Endothelial cell of umbilical vein (primary cell): ENCODE data around the gene CNTD1. TPM values are rescaled to one million over a fixed set of nuclear protein-coding genes. Genes with fewer than 3 reads are reported as not detected.
"Not testable (repeated sequence)": the region's sequence is repeated elsewhere in the genome, so short reads cannot be mapped to it uniquely, and the experiment has no call there.

Experiments used
- BruUV-seq: library from RNA; stranded (reverse); fragments of 400-500 nt; replicated peaks from 2 replicates; lab custom pipeline; 2021; lab: Mats Ljungman, UMichigan
- CTCF ChIA-PET: fragments of 300-600, 350-600 bp; sonication (Branson Sonifier 250); formaldehyde crosslinking; loops from one replicate; lab custom pipeline; 2021; ENCODE audit warnings: antibody characterized with exemption, inconsistent platforms; lab: Charles Lee
- POLR2A ChIA-PET: fragments of 300-600, 350-600 bp; sonication (Branson Sonifier 250); formaldehyde crosslinking; loops from one replicate; lab custom pipeline; 2021; ENCODE audit warnings: antibody characterized with exemption, inconsistent platforms; lab: Charles Lee
- DNase-seq: peaks from one replicate; pipeline ENCODE4 v3.0.0-alpha.2; 2011; ENCODE audit warnings: low read depth, low spot score
- FAIRE-seq: peaks from 2 replicates; lab custom pipeline; 2011; peaks lifted over from hg19 to GRCh38; lab: Jason Lieb, UNC
- H2AFZ ChIP-seq: 2 replicates; pipeline ENCODE4 v1.6.0; 2012; ENCODE audit warnings: low read depth, low read length, control low read depth, inconsistent platforms
- H3K27ac ChIP-seq: 2 replicates; pipeline ENCODE4 v1.5.1; 2011; ENCODE audit warnings: low read depth, mild to moderate bottlenecking, control low read depth, low read length, moderate library complexity; ENCODE audit not compliant: insufficient read depth
- H3K27me3 ChIP-seq, 2 experiments: 2 replicates each; pipeline versions ENCODE4 v1.6.0 to v1.6.1; 2011; ENCODE audit warnings: low read length in 2 of 2, mixed read lengths in 1 of 2; ENCODE audit not compliant: control insufficient read depth in 2 of 2, insufficient read depth in 2 of 2
- H3K36me3 ChIP-seq, 2 experiments: 2 replicates in 1 of 2; 3 replicates in 1 of 2; pipeline ENCODE4 v1.5.1; 2011; ENCODE audit warnings: low read length in 2 of 2, mild to moderate bottlenecking in 1 of 2, moderate library complexity in 1 of 2; ENCODE audit not compliant: control insufficient read depth in 2 of 2, insufficient read depth in 2 of 2; ENCODE audit errors: extremely low read depth in 1 of 2
- H3K4me1 ChIP-seq: 3 replicates; pipeline ENCODE4 v1.5.1; 2011; ENCODE audit warnings: mild to moderate bottlenecking, low read length; ENCODE audit not compliant: control insufficient read depth, insufficient read depth; ENCODE audit errors: extremely low read depth
- H3K4me2 ChIP-seq: 2 replicates; pipeline ENCODE4 v1.6.1; 2011; ENCODE audit warnings: low read length, control low read depth, mixed read lengths; ENCODE audit not compliant: insufficient read depth
- H3K4me3 ChIP-seq, 3 experiments: fragments of 200-600 bp in 1 of 3; sonication (generic), shearing (Covaris generic) in 1 of 3; replicated peaks in 1 of 3; 2 replicates each; pipeline ENCODE4 v1.5.1; 2011 to 2016; ENCODE audit warnings: control low read depth in 3 of 3, low read length in 3 of 3, mild to moderate bottlenecking in 2 of 3, inconsistent platforms in 1 of 3, low read depth in 1 of 3, moderate library complexity in 1 of 3; ENCODE audit not compliant: insufficient read depth in 1 of 3
- H3K79me2 ChIP-seq: 2 replicates; pipeline ENCODE4 v1.6.0; 2012; ENCODE audit warnings: low read length, inconsistent platforms; ENCODE audit not compliant: control insufficient read depth, insufficient read depth
- H3K9ac ChIP-seq: replicated peaks from 2 replicates; pipeline ENCODE3; 2011; ENCODE audit warnings: low read length, control low read depth; ENCODE audit not compliant: insufficient read depth; ENCODE audit errors: extremely low read depth
- H3K9me1 ChIP-seq: replicated peaks from 3 replicates; pipeline ENCODE4 v1.6.0; 2011; ENCODE audit warnings: mild to moderate bottlenecking, low read length; ENCODE audit not compliant: control insufficient read depth, insufficient read depth; ENCODE audit errors: extremely low read depth
- H3K9me3 ChIP-seq: replicated peaks from 2 replicates; pipeline ENCODE4 v1.5.1; 2012; ENCODE audit warnings: low read length, inconsistent platforms; ENCODE audit not compliant: control insufficient read depth, insufficient read depth
- H4K20me1 ChIP-seq: replicated peaks from 2 replicates; pipeline ENCODE3; 2011; ENCODE audit warnings: mild to moderate bottlenecking, low read length; ENCODE audit not compliant: control insufficient read depth, insufficient read depth; ENCODE audit errors: extremely low read depth
- EZH2 ChIP-seq: IDR thresholded peaks from 2 replicates; pipeline ENCODE4 v1.6.1; 2012; ENCODE audit warnings: borderline replicate concordance, low read depth, mild to moderate bottlenecking, moderate library complexity, low read length, inconsistent platforms; ENCODE audit not compliant: severe bottlenecking
- FOS ChIP-seq: IDR thresholded peaks from 2 replicates; pipeline ENCODE4 v1.6.1; 2011; ENCODE audit warnings: mild to moderate bottlenecking, low read length, moderate library complexity, borderline replicate concordance; ENCODE audit not compliant: insufficient read depth
- GATA2 ChIP-seq: IDR thresholded peaks from 2 replicates; pipeline ENCODE4 v1.7.0; 2011; ENCODE audit warnings: low read depth, mild to moderate bottlenecking, moderate library complexity, mixed read lengths, low read length; ENCODE audit not compliant: insufficient read length, insufficient read depth
- JUN ChIP-seq: IDR thresholded peaks from 2 replicates; pipeline ENCODE4 v1.6.1; 2011; ENCODE audit warnings: borderline replicate concordance, low read depth; ENCODE audit not compliant: insufficient read length, insufficient read depth
- MYC ChIP-seq: IDR thresholded peaks from one replicate; pipeline ENCODE4 v1.6.1; 2011; ENCODE audit warnings: mild to moderate bottlenecking, low read depth, low read length
- POLR2A ChIP-seq: IDR thresholded peaks from 2 replicates; pipeline ENCODE4 v1.6.1; 2012; ENCODE audit warnings: low read depth, mild to moderate bottlenecking, control low read depth, low read length
- POLR2AphosphoS5 ChIP-seq: IDR thresholded peaks from 2 replicates; pipeline ENCODE4 v1.6.1; 2012; ENCODE audit warnings: low read depth, mild to moderate bottlenecking, control low read depth, low read length, moderate library complexity; ENCODE audit not compliant: insufficient read depth
- dilution Hi-C: fragments of 300-500 bp; cut with MboI; formaldehyde crosslinking; loops from one replicate; pipeline ENCODE4 v1.15.0; 2019; ENCODE audit warnings: low sequenced_read_pairs; ENCODE audit not compliant: extremely low pct_ligation_motif_present
- intact Hi-C: fragments of 100-400 bp; cut with micrococcal nuclease; formaldehyde crosslinking; loops from one replicate; pipeline ENCODE4 v1.10.0; 2022
- polyA plus RNA-seq, 4 experiments: library from polyadenylated mRNA; depleted of rRNA in 3 of 4; stranded (reverse) in 3 of 4; unstranded in 1 of 4; fragments of >200 nt; gene quantifications; 2 replicates each; pipeline versions ENCODE4 v1.2.1 to v1.2.3, GENCODE V29; 2011 to 2012; ENCODE audit warnings: missing spikeins in 1 of 4
- total RNA-seq: library from RNA; stranded (reverse); gene quantifications from 2 replicates; pipeline ENCODE4 v1.2.3, GENCODE V29; 2021
- TF ChIP-seq, protein P1 (sequence below), 2 donors: IDR thresholded peaks; 1 replicate in 1 of 2; 2 replicates in 1 of 2; pipeline ENCODE4 v1.5.1; 2011; ENCODE audit warnings: low read length in 2 of 2, mild to moderate bottlenecking in 2 of 2, moderate library complexity in 2 of 2, control low read depth in 1 of 2, inconsistent platforms in 1 of 2, low read depth in 1 of 2; ENCODE audit not compliant: insufficient read depth in 1 of 2; ENCODE audit errors: extremely low read depth in 1 of 2
- TF ChIP-seq, protein P2 (sequence below): IDR thresholded peaks from 2 replicates; pipeline ENCODE4 v1.6.1; 2011; ENCODE audit not compliant: insufficient read depth, insufficient read length

CNTD1 gene
- total and polyA plus RNA-seq, 2 donors (not counting 3 experiments of a cell fraction or from before 2014, with no cell fraction given), result not detected

DNA sequence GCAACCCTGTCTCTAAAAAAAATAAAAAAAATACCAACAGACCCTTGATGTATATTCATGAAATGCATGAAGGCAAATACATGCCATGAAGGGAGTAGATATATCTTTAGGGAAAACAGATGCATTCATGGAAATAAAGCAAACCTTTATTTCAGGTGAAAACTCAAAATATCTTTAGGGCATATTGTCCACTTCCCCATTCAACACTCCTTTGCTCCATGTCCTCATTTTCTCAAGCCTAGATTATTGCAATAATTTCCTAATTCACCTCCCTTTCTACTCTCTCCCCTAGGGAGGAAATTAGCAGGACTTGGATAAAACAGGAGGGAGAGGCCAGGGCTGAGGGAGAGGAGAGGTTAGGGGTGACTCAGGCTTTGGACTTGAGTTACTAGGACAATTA, 31.1 kb upstream of the CNTD1 start:
- no peaks in the 10 kb centered on the region for H3K9me1 ChIP-seq
- DNase-seq (no peak), FAIRE-seq (no peak)
- H3K9me3 ChIP-seq, result no peaks in the 10 kb centered on the region
- no peak overlapping the region for H2AFZ ChIP-seq
- H3K4me2 ChIP-seq, result no peak overlapping the region
- BruUV-seq, result no TSS peak
- no peaks in the 10 kb centered on the region for H3K27me3 ChIP-seq
- H3K27ac ChIP-seq, result no peak overlapping the region
- intact Hi-C loops (no loop called here), dilution Hi-C loops (no loop called here)
- no peak overlapping the region for H3K9ac ChIP-seq
- peaks cover 13% of the 10 kb centered on the region for H3K4me1 ChIP-seq
- ChIA-PET POLR2A (no interaction called here), CTCF (no interaction called here)
- TF ChIP-seq GATA2, result no peak
- TF ChIP-seq, protein P1, sequence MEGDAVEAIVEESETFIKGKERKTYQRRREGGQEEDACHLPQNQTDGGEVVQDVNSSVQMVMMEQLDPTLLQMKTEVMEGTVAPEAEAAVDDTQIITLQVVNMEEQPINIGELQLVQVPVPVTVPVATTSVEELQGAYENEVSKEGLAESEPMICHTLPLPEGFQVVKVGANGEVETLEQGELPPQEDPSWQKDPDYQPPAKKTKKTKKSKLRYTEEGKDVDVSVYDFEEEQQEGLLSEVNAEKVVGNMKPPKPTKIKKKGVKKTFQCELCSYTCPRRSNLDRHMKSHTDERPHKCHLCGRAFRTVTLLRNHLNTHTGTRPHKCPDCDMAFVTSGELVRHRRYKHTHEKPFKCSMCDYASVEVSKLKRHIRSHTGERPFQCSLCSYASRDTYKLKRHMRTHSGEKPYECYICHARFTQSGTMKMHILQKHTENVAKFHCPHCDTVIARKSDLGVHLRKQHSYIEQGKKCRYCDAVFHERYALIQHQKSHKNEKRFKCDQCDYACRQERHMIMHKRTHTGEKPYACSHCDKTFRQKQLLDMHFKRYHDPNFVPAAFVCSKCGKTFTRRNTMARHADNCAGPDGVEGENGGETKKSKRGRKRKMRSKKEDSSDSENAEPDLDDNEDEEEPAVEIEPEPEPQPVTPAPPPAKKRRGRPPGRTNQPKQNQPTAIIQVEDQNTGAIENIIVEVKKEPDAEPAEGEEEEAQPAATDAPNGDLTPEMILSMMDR (IDR thresholded peaks at IDR 0.05; ENCODE audit: extremely low read depth in 1 of 2, insufficient read depth in 1 of 2, low read depth in 1 of 2, low read length in 2 of 2), result no peak
- no peak for TF ChIP-seq POLR2AphosphoS5
- no peak for TF ChIP-seq POLR2A
- TF ChIP-seq FOS, result no peak
- TF ChIP-seq MYC, result no peak
- TF ChIP-seq EZH2, result no peak
- TF ChIP-seq, protein P2, sequence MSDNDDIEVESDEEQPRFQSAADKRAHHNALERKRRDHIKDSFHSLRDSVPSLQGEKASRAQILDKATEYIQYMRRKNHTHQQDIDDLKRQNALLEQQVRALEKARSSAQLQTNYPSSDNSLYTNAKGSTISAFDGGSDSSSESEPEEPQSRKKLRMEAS, result no peak
- no peak for TF ChIP-seq JUN
- no peaks in the 10 kb centered on the region for H3K79me2 ChIP-seq
- H3K36me3 ChIP-seq, result no peaks in the 10 kb centered on the region
- H3K4me3 ChIP-seq, result no peak overlapping the region
- H4K20me1 ChIP-seq, result no peaks in the 10 kb centered on the region

DNA sequence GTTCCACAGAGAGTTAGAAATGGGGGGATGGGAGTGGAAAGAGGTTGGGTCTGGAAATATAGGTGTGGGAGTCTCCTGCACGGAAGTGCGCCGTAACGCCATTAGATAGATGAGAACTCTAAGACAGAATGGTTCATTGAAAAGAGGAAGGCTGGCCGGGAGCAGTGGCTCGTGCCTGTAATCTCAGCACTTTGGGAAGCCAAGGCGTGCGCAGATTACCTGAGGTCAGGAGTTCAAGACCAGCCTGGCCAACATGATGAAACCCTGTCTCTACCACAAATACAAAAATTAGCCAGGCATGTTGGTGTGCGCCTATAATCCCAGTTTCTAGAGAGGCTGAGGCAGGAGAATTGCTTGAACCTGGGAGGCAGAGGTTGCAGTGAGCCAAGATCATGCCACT, 30.7 kb upstream of the CNTD1 start:
- H2AFZ ChIP-seq, BruUV-seq, H3K79me2 ChIP-seq, CTCF ChIA-PET, H3K4me2 ChIP-seq, H3K4me1 ChIP-seq, intact Hi-C loops, POLR2A ChIA-PET, H3K9me1 ChIP-seq, H4K20me1 ChIP-seq, H3K27ac ChIP-seq, H3K27me3 ChIP-seq, H3K4me3 ChIP-seq, H3K9me3 ChIP-seq, FAIRE-seq, H3K9ac ChIP-seq, dilution Hi-C loops, H3K36me3 ChIP-seq, DNase-seq: not testable (repeated sequence)

DNA sequence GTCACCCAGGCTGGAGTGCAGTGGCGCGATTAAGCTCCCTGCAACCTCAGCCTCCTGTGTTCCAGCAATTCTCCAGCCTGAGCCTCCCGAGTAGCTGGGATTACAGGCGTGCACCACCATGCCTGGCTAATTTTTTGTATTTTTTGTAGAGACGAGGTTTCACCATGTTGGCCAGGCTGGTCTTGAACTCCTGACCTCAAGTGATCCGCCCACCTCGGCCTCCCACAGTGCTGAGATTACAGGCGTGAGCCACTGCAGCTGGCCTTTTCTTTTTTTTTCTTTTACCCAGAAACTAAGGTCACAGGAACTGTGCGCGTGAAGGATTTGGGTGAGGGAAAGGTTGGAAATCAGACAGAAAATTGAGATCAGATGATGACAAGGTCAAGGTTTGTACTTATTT, 28.7 kb upstream of the CNTD1 start:
- H2AFZ ChIP-seq, DNase-seq, POLR2A ChIA-PET, H3K4me3 ChIP-seq, H3K9ac ChIP-seq, H3K27me3 ChIP-seq, H3K4me2 ChIP-seq, H3K9me1 ChIP-seq, dilution Hi-C loops, H3K79me2 ChIP-seq, intact Hi-C loops, H3K36me3 ChIP-seq, H3K27ac ChIP-seq, FAIRE-seq, H4K20me1 ChIP-seq, H3K9me3 ChIP-seq, BruUV-seq: not testable (repeated sequence)
- H3K4me1 ChIP-seq, result peaks cover 15% of the 10 kb centered on the region
- CTCF ChIA-PET, result interaction anchor here (0.9 to 1.0 kb wide), 2 partner anchors 20 to 54 kb away, joined by 3 to 4 read pairs; partner anchors contain the start of gene BECN1
